ENCODE results near the gene PTPRA. TPM values are rescaled to one million over a fixed set of nuclear protein-coding genes. Genes with fewer than 3 reads are reported as not detected.

Gene PTPRA
- total and polyA plus RNA-seq, 4 donors, result 8.7 to 24.3 (median 15.7) TPM

DNA sequence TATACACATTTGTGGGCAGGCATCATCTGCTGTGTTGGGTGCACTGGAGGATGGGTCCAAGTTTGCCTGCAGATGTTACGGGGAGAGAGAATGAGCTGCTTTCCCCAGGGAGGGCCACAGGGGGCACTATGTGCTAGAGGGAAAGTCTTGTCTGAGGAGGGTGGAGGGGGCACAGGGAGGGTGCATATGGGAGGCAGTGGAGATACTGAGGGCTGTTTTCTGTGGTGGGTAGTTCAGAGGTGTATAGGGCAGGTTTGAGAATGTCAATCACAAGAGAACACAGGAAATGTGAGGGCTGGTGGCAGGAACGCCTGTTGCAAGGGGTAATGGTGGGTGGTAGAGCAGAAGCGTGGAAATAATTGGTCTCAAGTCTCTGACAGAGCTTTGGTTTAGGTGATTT is 7.7 kb upstream of the PTPRA start:
- peaks cover 5 to 43% (median 9%) of the 10 kb centered on the region in 4 donors for H3K36me3 ChIP-seq (ENCODE audit: control insufficient read depth in 4 of 4, insufficient read depth in 3 of 4, low read depth in 1 of 4, low read length in 3 of 4)
- no peak overlapping the region for H3K27ac ChIP-seq (ENCODE audit: low read depth in 1 of 2, low read length in 2 of 2)
- 94% methylated on average over 3 of the region's 3 CpGs for WGBS

DNA sequence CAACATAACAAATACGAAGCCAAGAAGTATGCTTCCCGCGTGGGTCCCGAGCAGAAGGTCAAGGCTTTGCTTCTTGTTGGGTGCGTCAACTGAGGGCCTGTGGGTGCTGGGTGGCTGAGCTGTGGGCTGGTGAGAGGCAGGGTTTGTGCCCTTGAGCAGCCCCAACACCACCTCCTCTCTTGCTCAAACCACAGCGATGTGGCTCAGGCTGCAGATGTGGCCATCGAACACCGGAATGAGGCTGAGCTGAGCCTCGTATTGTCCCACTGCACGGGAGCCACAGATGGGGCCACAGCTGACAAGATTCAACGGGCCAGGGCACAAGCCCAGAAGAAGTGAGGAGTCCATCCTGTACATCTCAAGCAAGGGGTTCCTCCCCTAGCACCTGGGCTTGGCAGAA is 7.0 kb upstream of the PTPRA start:
- H3K27me3 ChIP-seq (ENCODE audit: control insufficient read depth in 4 of 4, insufficient read depth in 4 of 4, low read length in 3 of 4), result no peaks in the 10 kb centered on the region
- H3K27ac ChIP-seq (ENCODE audit: low read depth in 1 of 2, low read length in 2 of 2), result no peak overlapping the region
- peaks cover 3 to 37% (median 8%) of the 10 kb centered on the region in 4 donors for H3K36me3 ChIP-seq (ENCODE audit: control insufficient read depth in 4 of 4, insufficient read depth in 3 of 4, low read depth in 1 of 4, low read length in 3 of 4)
- no peak overlapping the region for H3K4me3 ChIP-seq (ENCODE audit: low read depth in 1 of 3, low read length in 3 of 3)
- H3K4me1 ChIP-seq (ENCODE audit: control insufficient read depth in 4 of 4, insufficient read depth in 4 of 4, low read length in 3 of 4), result no peaks in the 10 kb centered on the region
- WGBS, result 91% methylated on average over 11 of the region's 11 CpGs
- H3K9me3 ChIP-seq (ENCODE audit: control insufficient read depth in 4 of 4, low read length in 3 of 4), result no peaks in the 10 kb centered on the region
- TF ChIP-seq YY1 (IDR thresholded peaks at IDR 0.05) (no peak), FOXA1 (IDR thresholded peaks at IDR 0.05) (no peak)
- TF ChIP-seq, protein P1, sequence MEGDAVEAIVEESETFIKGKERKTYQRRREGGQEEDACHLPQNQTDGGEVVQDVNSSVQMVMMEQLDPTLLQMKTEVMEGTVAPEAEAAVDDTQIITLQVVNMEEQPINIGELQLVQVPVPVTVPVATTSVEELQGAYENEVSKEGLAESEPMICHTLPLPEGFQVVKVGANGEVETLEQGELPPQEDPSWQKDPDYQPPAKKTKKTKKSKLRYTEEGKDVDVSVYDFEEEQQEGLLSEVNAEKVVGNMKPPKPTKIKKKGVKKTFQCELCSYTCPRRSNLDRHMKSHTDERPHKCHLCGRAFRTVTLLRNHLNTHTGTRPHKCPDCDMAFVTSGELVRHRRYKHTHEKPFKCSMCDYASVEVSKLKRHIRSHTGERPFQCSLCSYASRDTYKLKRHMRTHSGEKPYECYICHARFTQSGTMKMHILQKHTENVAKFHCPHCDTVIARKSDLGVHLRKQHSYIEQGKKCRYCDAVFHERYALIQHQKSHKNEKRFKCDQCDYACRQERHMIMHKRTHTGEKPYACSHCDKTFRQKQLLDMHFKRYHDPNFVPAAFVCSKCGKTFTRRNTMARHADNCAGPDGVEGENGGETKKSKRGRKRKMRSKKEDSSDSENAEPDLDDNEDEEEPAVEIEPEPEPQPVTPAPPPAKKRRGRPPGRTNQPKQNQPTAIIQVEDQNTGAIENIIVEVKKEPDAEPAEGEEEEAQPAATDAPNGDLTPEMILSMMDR (IDR thresholded peaks at IDR 0.05; ENCODE audit: low read depth, low read length, missing input control), result no peak
- no peak for DNase-seq (ENCODE audit: low spot score)
- no peak overlapping the region for H3K9ac ChIP-seq (ENCODE audit: low read depth in 1 of 2, low read length in 2 of 2)

More for the DNA sequence above, 7.7 kb upstream of the PTPRA start:
- no peak for TF ChIP-seq JUND (IDR thresholded peaks at IDR 0.05)
- TF ChIP-seq SP1 (IDR thresholded peaks at IDR 0.05), result no peak
- no peak for TF ChIP-seq RAD21 (IDR thresholded peaks at IDR 0.05)
- no peak for TF ChIP-seq GABPA (IDR thresholded peaks at IDR 0.05 in 1 of 2, conservative IDR thresholded peaks at IDR 0.05 in 1 of 2)
- TF ChIP-seq RXRA (IDR thresholded peaks at IDR 0.05), result no peak
- H3K27me3 ChIP-seq (ENCODE audit: control insufficient read depth in 4 of 4, insufficient read depth in 4 of 4, low read length in 3 of 4), result no peaks in the 10 kb centered on the region
- H3K9ac ChIP-seq (ENCODE audit: low read depth in 1 of 2, low read length in 2 of 2), result no peak overlapping the region
- DNase-seq (ENCODE audit: low spot score), result no peak
- H3K9me3 ChIP-seq (ENCODE audit: control insufficient read depth in 4 of 4, low read length in 3 of 4), result no peaks in the 10 kb centered on the region
- H3K4me1 ChIP-seq (ENCODE audit: control insufficient read depth in 4 of 4, insufficient read depth in 4 of 4, low read length in 3 of 4), result no peaks in the 10 kb centered on the region
- no peak overlapping the region for H3K4me3 ChIP-seq (ENCODE audit: low read depth in 1 of 3, low read length in 3 of 3)

DNA sequence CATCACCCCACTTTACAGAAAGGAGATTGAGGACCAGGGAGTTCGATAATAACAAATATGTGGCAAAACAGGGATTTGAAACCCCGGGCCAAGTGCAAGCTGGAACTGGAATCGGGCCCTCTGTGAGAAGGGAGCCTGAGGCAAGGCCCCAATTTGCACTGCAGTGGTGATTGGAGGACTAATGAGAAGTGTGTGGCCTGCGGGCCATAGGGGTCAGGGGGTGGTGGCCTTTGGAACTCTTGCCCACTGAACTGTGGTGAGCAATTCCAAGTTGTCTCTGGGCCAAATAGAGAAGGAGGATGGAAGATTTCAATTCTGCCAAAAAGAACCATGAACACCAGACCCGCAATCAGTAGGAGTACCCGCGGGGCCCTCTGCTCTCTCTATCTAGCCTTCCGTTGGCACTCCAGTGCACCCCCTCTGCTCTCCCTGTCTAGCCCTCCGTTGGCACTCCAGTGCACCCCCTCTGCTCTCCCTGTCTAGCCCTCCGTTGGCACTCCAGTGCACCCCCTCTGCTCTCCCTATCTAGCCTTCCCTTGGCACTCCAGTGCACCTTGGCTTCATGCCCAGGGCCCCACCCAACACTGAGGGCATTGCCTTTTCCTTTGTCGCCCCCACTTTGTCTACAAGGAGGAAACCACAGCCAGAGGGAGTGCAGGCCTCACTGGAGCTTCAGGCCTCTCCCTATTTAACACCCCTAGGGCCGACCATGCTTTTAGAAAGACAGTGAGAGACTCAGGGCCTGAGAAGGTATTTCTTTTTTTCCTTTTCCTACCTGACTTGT is 6.0 kb upstream of the PTPRA start:
- 80% methylated on average over 12 of the region's 12 CpGs for WGBS
- Histone ChIP-seq H3K9me3 (ENCODE audit: control insufficient read depth in 4 of 4, low read length in 3 of 4) (no peaks in the 10 kb centered on the region), H3K27me3 (ENCODE audit: control insufficient read depth in 4 of 4, insufficient read depth in 4 of 4, low read length in 3 of 4) (no peaks in the 10 kb centered on the region), H3K4me3 (ENCODE audit: low read depth in 1 of 3, low read length in 3 of 3) (no peak overlapping the region), H3K36me3 (ENCODE audit: control insufficient read depth in 4 of 4, insufficient read depth in 3 of 4, low read depth in 1 of 4, low read length in 3 of 4) (peaks cover 2 to 28% (median 6%) of the 10 kb centered on the region in 4 donors), H3K27ac (ENCODE audit: low read depth in 1 of 2, low read length in 2 of 2) (no peak overlapping the region), H3K9ac (ENCODE audit: low read depth in 1 of 2, low read length in 2 of 2) (no peak overlapping the region), H3K4me1 (ENCODE audit: control insufficient read depth in 4 of 4, insufficient read depth in 4 of 4, low read length in 3 of 4) (peaks cover 2 to 4% (median 3%) of the 10 kb centered on the region in 4 donors)
- DNase-seq (ENCODE audit: low spot score), result no peak
- TF ChIP-seq, protein P2, sequence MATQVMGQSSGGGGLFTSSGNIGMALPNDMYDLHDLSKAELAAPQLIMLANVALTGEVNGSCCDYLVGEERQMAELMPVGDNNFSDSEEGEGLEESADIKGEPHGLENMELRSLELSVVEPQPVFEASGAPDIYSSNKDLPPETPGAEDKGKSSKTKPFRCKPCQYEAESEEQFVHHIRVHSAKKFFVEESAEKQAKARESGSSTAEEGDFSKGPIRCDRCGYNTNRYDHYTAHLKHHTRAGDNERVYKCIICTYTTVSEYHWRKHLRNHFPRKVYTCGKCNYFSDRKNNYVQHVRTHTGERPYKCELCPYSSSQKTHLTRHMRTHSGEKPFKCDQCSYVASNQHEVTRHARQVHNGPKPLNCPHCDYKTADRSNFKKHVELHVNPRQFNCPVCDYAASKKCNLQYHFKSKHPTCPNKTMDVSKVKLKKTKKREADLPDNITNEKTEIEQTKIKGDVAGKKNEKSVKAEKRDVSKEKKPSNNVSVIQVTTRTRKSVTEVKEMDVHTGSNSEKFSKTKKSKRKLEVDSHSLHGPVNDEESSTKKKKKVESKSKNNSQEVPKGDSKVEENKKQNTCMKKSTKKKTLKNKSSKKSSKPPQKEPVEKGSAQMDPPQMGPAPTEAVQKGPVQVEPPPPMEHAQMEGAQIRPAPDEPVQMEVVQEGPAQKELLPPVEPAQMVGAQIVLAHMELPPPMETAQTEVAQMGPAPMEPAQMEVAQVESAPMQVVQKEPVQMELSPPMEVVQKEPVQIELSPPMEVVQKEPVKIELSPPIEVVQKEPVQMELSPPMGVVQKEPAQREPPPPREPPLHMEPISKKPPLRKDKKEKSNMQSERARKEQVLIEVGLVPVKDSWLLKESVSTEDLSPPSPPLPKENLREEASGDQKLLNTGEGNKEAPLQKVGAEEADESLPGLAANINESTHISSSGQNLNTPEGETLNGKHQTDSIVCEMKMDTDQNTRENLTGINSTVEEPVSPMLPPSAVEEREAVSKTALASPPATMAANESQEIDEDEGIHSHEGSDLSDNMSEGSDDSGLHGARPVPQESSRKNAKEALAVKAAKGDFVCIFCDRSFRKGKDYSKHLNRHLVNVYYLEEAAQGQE (IDR thresholded peaks at IDR 0.05), result no peak
- TF ChIP-seq, protein P1 (IDR thresholded peaks at IDR 0.05; ENCODE audit: low read depth, low read length, missing input control), result no peak
- TF ChIP-seq FOXA1 (IDR thresholded peaks at IDR 0.05) (no peak), NR2F2 (IDR thresholded peaks at IDR 0.05) (no peak), EGR1 (IDR thresholded peaks at IDR 0.05; ENCODE audit: low read depth in 2 of 2) (no peak), HNF4G (IDR thresholded peaks at IDR 0.05) (no peak)
